Stromal cell of bone marrow (primary cell): ENCODE data around the gene AGO1.
"Not testable (repeated sequence)": the region's sequence is repeated elsewhere in the genome, so short reads cannot be mapped to it uniquely, and the experiment has no call there.

ENCODE experiments used
- DNase-seq: peaks from one replicate; pipeline ENCODE4 v3.0.0-alpha.2; 2012; ENCODE audit warnings: low read depth

AGO1 gene

DNA sequence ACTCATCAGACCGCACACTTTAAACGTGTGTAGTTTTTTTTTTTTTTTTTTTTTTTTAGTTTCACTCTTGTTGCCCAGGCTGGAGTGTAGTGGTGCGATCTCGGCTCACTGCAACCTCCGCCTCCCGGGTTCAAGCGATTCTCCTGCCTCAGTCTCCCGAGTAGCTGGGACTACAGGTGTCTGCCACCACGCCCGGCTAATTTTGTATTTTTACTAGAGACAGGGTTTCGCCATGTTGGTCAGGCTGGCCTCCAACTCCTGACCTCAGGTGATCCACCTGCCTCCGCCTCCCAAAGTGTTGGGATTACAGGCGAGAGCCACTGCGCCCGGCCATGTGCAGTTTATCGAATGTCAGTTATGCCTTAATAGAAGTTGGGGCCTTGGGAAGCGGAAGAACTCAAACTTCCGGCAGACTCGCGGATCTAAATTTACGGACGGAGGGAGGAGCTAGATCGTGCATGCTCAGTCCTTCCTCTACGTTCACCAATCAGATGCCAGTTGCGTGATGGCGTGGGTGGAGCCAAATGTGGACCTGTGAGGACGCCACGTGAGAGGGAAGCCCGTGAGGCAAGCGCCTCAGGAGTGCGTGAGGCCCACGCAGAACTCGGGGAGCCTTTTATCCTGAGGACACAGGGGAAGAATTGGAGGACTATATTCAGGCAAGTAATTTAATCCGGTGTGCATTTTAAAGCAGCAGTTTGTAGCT is 13.6 kb upstream of the AGO1 start:
- DNase-seq: not testable (repeated sequence)

DNA sequence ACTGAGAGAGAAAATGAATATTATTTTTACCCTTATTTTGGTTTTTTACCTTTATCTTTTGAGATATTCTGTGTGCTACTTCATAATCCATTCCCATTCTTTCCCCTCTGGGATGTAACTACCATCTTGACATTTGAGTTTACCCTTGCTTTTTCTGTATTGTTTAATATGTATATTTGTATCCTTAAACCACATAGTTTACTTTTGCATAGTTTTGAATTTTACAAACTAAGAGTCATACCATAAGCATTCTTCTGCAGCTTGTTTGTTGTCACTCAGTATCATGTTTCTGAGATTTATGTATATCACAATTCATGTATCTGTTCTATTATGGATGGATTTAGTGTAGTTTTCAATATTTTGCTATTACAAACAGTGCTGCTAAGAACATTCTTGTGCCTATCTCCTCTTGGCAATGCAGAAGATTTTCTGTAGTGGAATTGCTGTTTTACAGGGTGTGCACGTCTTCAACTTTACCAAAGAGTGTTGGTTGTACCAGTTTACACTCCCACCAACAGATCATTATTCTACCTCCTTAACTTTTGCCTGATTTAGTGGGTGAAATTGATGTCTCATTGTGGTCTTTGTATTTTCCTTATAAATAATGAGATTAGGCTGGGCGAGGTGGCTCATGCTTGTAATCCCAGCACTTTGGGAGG is 12.2 kb upstream of the AGO1 start:
- DNase-seq: no peak

- no peak for DNase-seq
These were observed 9.7 kb upstream of the AGO1 start for GRCh38 chr1:35873243-35873750.

DNA sequence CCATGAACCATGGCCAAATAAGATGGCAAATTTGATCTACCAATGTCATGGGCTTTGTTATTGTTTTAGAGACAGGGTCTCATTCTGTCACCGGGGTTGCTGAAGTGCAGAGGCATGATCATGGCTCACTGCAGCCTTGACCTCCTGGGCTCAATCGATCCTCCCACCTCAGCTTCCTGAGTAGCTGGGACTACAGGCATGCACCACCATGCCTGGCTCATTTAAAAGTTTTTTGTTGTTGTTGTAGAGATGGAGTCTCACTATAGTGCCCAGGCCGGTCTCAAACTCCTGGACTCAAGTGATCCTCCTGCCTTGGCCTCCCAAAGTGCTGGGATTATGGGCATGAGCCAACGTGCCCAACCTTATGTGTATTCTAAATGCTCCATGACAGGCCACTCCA is 8.9 kb upstream of the AGO1 start:
- not testable (repeated sequence) for DNase-seq

DNA sequence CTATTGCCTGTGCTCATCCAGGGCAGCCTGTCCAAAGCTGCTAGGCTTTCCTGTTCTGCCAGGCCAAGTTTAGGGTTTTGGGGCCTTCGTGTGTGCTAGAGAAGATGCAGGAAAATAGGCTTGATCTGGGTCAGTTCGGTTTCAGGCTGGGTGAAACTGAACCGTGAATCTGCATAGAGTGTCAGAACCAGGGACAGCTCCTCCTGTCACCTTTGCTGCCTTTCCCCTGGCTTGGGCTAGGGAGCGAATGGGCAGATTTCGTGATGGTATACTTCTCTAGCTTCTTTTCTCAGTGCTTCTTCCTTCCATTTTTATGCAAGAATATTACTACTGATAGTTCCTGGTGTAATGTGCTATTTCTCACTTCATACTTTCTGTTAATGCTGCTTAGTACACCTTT is 6.0 kb upstream of the AGO1 start:
- DNase-seq: peak; percentile 5

GRCh38 chr1:35881850-35882273 is 1.1 kb upstream of the AGO1 start:
- DNase-seq: no peak

- DNase-seq: no peak
These were observed 444 bp upstream of the AGO1 start for GRCh38 chr1:35882586-35882944.

DNA sequence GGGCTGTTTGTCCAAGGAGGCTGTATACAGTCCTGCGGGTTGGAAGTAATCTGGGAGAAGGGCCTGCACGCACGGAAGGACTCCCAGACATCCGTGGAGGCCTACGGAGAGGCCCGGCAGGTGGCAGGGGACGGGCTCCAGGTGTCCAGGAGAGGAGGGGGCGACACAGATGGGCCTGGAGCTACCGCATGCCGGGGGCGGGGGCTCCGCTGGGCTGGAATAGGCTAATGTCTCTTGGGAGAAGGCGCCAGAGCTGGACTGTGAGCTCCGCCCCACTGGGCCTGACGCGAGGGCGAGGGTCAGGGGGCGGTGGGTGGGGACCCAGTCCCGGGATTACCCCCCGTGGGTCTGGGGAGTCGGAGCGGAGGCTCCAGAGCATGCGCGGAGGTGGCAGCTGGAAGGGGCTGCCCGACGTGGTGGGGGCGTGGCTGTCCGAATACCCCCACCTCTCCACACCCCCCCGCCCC is 659 bp downstream of the AGO1 start:
- peak; percentile 2 for DNase-seq

DNA sequence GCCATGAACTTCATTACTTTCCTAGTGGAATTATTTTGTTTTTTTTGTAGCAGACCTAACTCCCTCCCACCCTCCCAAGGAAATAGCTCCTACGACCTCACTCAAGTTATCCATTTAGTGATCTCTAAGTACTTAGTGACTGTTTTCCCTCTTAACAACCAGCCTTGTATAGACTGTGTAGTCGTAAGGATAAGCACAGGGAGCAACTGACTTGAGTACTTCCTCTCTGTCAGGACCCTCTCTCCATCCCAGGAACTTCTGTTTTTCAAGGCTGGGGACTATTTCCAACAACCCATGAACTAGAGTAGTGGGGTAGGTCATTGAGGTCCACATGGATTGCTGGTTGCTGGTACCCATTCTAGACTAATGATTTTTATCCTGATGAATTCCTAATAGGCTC is 1.9 kb downstream of the AGO1 start:
- no peak for DNase-seq

GRCh38 chr1:35885961-35886558 is 3.1 kb downstream of the AGO1 start:
- DNase-seq: no peak

DNA sequence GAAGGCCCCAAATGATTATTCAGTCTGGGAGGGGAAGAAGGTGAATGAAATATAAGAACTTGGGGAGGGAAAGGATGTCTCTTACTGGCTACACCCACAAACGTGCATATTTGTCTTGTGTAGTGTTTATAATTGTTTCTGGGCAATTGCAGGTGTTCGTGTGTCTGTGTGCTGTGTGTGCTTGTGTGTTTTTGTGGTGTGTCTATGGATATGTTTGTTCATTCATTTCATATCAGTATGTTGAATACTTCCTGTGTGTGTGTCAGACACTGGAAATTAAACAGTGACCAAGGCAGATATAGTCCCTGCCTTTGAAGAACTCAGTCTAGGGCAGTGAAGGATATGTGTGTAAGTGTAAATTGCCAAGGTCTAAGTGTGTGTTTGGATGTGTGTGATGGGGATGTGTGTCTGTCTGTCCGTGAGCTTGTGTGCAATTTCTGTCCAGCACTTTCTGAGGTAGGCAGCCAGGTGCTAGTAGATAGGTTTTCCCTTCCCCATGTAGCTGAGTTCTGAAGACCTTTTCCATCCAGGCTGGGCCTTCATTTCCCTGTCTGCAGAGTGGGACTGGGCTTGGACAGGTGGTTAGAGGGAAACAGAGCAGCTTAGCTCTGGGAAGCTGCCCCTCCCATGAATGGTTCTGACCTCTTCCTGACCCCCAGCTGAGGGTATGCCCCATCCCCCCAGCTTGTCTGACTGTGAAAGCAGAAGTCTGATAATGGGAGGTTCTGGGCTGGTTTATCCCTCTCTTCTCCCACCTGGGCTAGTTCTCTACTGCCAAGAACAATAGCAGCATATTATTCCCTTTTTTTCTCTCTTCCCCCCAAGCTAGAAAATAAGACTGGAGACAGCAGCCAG is 3.8 kb downstream of the AGO1 start:
- no peak for DNase-seq

- no peak for DNase-seq
These were observed 4.5 kb downstream of the AGO1 start for GRCh38 chr1:35887508-35887907.

DNA sequence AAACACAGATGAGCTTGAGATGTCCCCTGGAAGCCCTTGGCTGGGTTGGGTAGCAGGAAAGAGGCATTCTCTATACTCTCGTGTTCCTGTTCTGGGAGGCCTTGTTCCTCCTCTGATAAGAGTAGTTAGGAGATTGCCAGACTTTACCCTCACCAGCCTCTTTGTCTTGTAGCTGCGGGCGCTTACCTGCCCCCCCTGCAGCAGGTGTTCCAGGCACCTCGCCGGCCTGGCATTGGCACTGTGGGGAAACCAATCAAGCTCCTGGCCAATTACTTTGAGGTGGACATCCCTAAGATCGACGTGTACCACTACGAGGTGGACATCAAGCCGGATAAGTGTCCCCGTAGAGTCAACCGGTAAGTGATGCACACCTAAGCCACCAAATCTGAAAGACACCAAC is 5.2 kb downstream of the AGO1 start:
- no peak for DNase-seq

- not testable (repeated sequence) for DNase-seq
These were observed 6.0 kb downstream of the AGO1 start for GRCh38 chr1:35888981-35889380.

- no peak for DNase-seq
These were observed 10.3 kb downstream of the AGO1 start for GRCh38 chr1:35893051-35893879.

- DNase-seq: no peak
These were observed 11.2 kb downstream of the AGO1 start for GRCh38 chr1:35894183-35894582.

GRCh38 chr1:35894656-35895055 is 11.6 kb downstream of the AGO1 start:
- no peak for DNase-seq

- DNase-seq: no peak
These were observed 16.9 kb downstream of the AGO1 start for GRCh38 chr1:35899941-35900340.

GRCh38 chr1:35901235-35901634 is 18.2 kb downstream of the AGO1 start:
- DNase-seq: no peak

- DNase-seq: no peak
These were observed 19.7 kb downstream of the AGO1 start for GRCh38 chr1:35902671-35903070.

DNA sequence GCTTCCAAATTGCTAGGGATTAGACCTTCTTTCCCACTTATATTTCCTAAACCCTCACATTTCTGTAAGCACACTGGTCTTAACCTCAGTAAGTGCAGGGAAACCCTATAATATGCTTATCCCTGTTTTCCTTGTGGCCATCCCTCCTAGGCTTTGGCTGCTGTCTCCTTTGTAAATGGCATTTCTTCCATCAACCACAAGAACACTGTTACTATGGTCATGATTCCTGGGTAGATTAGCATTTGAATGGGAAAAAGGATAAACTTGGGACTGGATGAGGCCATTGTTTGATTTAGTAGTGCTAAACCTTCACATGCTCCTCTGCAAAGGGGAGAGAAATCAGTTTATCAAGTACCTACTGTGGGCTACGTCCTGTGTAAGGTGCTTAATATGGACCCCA is 31.7 kb downstream of the AGO1 start:
- no peak for DNase-seq
